ENCODE measurements around the gene CYB5R4.

Gene CYB5R4

DNA sequence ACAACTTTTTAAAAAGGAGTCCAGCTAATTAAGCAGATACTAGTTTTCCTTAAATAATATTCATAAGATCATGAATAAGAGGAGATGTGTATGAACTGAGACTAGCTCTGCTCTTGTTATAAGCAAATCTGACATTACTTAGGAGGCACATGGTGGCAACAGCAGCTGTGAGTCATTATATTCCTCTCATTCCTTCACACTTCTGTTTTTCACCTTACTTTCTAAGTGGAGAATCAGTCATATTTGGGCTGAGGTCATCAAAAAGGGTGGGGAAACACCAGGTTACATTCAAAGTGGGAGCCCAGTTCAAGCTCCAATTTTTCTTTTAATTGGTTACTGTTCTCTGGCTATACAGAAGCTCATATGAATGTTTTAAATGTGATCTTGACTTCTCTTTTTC lies 12.3 kb upstream of the CYB5R4 start:
- Histone ChIP-seq H3K27ac (ENCODE audit: low read length) (no peak overlapping the region), H3K4me3 (ENCODE audit: low read depth in 1 of 2, low read length in 2 of 2) (no peak overlapping the region), H3K4me1 (ENCODE audit: control insufficient read depth in 1 of 2, insufficient read depth in 2 of 2, low read length in 2 of 2) (no peaks in the 10 kb centered on the region), H3K36me3 (ENCODE audit: control insufficient read depth in 1 of 2, insufficient read depth in 2 of 2, low read length in 2 of 2) (no peaks in the 10 kb centered on the region), H3K27me3 (ENCODE audit: low read depth, low read length) (no peaks in the 10 kb centered on the region), H3K9me3 (ENCODE audit: control insufficient read depth in 1 of 2, low read length in 2 of 2) (no peaks in the 10 kb centered on the region)

DNA sequence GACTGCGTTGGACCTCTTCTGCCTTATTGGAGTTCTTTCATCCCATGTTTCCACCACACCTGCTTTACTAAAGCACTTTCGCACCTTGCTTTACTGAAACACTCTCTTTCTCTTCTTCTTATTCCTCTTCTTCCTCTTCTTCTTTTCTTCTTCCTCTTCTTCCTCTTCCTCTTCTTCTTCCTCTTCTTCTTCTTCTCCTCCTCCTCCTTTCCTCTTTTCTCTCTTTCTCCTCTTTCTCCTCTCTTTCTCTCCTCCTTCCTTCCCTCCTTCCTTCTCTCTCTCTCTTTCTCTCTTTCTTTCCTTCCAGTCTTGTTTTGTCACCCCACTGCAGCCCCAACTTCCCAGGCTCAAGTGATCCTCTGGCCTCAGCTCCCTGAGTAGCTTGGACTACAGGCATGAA lies 10.4 kb upstream of the CYB5R4 start:
- H3K27ac ChIP-seq (ENCODE audit: low read length), result no peak overlapping the region
- peaks cover 12% of the 10 kb centered on the region for H3K27me3 ChIP-seq (ENCODE audit: low read depth, low read length)
- H3K9me3 ChIP-seq (ENCODE audit: control insufficient read depth in 1 of 2, low read length in 2 of 2), result no peaks in the 10 kb centered on the region
- H3K4me1 ChIP-seq (ENCODE audit: control insufficient read depth in 1 of 2, insufficient read depth in 2 of 2, low read length in 2 of 2), result peaks cover 5 to 10% of the 10 kb centered on the region in 2 donors
- H3K4me3 ChIP-seq (ENCODE audit: low read depth in 1 of 2, low read length in 2 of 2), result no peak overlapping the region
- H3K36me3 ChIP-seq (ENCODE audit: control insufficient read depth in 1 of 2, insufficient read depth in 2 of 2, low read length in 2 of 2), result no peaks in the 10 kb centered on the region

DNA sequence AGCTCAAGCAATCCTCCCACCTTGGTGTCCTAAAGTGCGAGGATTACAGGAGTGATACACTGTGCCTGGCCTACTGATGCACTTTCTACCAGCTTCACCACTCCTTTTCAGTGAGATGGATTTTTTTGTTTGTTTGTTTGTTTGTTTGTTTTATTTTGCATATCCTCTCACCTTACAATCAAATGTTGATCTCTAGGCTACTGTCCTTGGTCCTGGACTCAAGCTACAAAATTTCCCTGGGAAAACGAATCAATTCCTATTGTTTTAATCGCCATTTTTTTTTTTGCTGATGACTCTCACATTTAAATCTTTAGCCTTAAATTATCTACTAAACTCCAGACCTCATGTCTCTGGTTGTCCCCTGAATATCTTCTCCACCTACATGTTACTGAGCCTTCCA lies 9.9 kb upstream of the CYB5R4 start:
- Histone ChIP-seq H3K27ac (ENCODE audit: low read length) (no peak overlapping the region), H3K4me1 (ENCODE audit: control insufficient read depth in 1 of 2, insufficient read depth in 2 of 2, low read length in 2 of 2) (peaks cover 5 to 11% of the 10 kb centered on the region in 2 donors), H3K27me3 (ENCODE audit: low read depth, low read length) (peaks cover 13% of the 10 kb centered on the region), H3K4me3 (ENCODE audit: low read depth in 1 of 2, low read length in 2 of 2) (no peak overlapping the region), H3K9me3 (ENCODE audit: control insufficient read depth in 1 of 2, low read length in 2 of 2) (no peaks in the 10 kb centered on the region), H3K36me3 (ENCODE audit: control insufficient read depth in 1 of 2, insufficient read depth in 2 of 2, low read length in 2 of 2) (no peaks in the 10 kb centered on the region)

DNA sequence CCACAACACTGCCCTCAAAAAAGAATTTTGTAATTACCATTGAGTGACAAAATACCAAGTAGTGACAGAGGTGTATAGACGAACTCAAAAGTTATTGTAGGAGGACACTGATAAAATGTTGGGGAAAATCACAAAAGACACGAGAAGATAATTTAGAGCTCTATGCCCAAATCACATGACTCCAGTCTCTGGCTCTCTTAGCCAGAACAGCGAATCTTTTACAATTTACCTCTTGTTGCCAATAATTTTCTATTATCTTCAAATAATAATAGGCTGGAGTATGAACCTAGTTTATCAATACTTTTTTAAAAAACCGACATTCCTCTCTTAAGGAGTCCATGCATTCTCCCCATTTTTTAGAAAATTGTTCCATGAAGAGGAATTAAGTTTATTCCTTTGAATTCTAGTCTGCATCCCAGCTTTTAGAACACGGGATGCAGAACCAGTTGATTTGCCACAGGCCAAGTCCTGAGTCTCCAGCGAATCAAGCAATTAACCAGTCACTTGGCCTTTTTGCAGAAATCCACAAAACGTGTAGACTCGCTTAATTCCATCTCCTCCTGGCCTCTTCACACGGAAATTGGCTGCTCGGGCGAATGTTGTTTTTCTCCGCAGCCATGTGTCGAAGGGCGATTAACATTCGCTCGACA lies 6.8 kb upstream of the CYB5R4 start:
- peak overlapping the region; percentile 55 to 77 for H3K4me3 ChIP-seq (ENCODE audit: low read depth in 1 of 2, low read length in 2 of 2)
- H3K9me3 ChIP-seq (ENCODE audit: control insufficient read depth in 1 of 2, low read length in 2 of 2), result no peaks in the 10 kb centered on the region
- no peak overlapping the region for H3K27ac ChIP-seq (ENCODE audit: low read length)
- no peaks in the 10 kb centered on the region for H3K36me3 ChIP-seq (ENCODE audit: control insufficient read depth in 1 of 2, insufficient read depth in 2 of 2, low read length in 2 of 2)
- H3K4me1 ChIP-seq (ENCODE audit: control insufficient read depth in 1 of 2, insufficient read depth in 2 of 2, low read length in 2 of 2), result peaks cover 5 to 11% of the 10 kb centered on the region in 2 donors
- peaks cover 13% of the 10 kb centered on the region for H3K27me3 ChIP-seq (ENCODE audit: low read depth, low read length)

DNA sequence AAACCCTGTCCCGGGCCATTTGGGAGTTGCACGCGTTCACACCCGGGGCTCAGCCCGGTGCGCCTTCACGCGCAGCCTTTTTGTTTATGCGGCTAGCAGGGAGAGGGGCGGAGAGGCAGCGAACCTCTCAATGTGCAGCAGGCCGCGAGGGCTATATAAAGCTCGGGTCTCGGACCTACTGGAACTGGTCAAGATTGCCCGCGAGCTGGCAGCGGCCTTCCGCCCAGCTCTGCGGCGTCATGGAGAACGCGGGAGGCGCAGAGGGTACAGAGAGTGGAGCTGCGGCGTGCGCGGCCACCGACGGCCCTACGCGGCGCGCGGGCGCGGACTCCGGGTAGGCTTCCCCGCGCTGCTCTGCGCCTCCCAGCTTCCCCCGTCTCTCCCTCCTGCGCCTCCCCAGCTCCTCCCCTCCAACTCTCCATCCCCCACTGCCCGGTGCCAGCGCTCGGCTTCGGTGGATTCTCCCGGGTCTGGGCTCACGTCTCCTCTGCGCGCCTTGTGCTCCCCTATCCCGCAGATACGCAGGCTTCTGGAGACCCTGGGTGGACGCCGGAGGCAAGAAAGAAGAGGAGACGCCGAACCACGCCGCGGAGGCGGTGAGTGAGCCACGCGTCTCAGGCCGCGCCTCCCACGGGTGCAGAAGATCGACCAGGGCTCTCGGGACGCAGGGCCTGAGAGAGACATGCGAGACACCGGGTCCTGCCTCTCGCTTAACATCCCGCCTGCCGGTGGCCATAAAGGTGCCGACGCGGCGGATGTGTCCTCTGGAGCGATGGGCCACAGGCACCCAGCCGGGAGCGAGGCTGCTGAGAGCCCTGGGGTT lies 6.1 kb upstream of the CYB5R4 start, which contains the start of gene RIPPLY2:
TSS of gene RIPPLY2 (plus strand) at position 183 of the 823 bp plus-strand sequence. CDS start at position 240, 57 bp downstream.
- H3K27ac ChIP-seq (ENCODE audit: low read length), result no peak within 1 kb of the TSS
- H3K27me3 ChIP-seq (ENCODE audit: low read depth, low read length), result peaks cover 13% of the 10 kb centered on the region
- no peaks in the 10 kb centered on the region for H3K9me3 ChIP-seq (ENCODE audit: control insufficient read depth in 1 of 2, low read length in 2 of 2)
- H3K36me3 ChIP-seq (ENCODE audit: control insufficient read depth in 1 of 2, insufficient read depth in 2 of 2, low read length in 2 of 2), result no peaks in the 10 kb centered on the region
- peak within 1 kb of the TSS; percentile 55 to 77 for H3K4me3 ChIP-seq (ENCODE audit: low read depth in 1 of 2, low read length in 2 of 2)
- H3K4me1 ChIP-seq (ENCODE audit: control insufficient read depth in 1 of 2, insufficient read depth in 2 of 2, low read length in 2 of 2), result peaks cover 5 to 11% of the 10 kb centered on the region in 2 donors

DNA sequence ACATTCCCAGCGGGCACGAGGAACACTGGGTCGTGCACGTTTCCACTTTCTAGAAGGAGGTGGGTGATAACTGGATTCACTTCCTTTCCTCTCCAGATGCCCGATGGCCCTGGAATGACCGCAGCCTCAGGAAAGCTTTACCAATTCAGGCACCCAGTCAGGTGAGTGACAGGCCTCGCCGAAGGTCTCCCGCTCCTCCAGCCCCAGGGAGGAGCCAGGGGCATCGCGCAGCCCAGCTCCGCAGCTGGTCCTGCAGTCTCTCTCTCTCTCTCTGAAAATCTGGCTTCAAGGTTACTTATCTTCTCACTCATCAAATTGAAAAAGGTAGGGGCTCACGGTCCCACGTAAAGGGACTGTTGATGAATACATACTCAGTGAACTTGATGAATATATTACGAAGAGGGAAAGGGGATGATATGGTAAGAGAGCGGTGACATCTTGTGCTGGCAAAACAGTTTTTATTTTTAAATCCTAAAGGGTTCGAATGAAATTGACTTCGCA lies 5.4 kb upstream of the CYB5R4 start:
- Histone ChIP-seq H3K4me1 (ENCODE audit: control insufficient read depth in 1 of 2, insufficient read depth in 2 of 2, low read length in 2 of 2) (peaks cover 10 to 15% of the 10 kb centered on the region in 2 donors), H3K36me3 (ENCODE audit: control insufficient read depth in 1 of 2, insufficient read depth in 2 of 2, low read length in 2 of 2) (no peaks in the 10 kb centered on the region), H3K4me3 (ENCODE audit: low read depth in 1 of 2, low read length in 2 of 2) (peak overlapping the region; percentile 55 to 77), H3K9me3 (ENCODE audit: control insufficient read depth in 1 of 2, low read length in 2 of 2) (no peaks in the 10 kb centered on the region), H3K27ac (ENCODE audit: low read length) (no peak overlapping the region), H3K27me3 (ENCODE audit: low read depth, low read length) (peaks cover 13% of the 10 kb centered on the region)

DNA sequence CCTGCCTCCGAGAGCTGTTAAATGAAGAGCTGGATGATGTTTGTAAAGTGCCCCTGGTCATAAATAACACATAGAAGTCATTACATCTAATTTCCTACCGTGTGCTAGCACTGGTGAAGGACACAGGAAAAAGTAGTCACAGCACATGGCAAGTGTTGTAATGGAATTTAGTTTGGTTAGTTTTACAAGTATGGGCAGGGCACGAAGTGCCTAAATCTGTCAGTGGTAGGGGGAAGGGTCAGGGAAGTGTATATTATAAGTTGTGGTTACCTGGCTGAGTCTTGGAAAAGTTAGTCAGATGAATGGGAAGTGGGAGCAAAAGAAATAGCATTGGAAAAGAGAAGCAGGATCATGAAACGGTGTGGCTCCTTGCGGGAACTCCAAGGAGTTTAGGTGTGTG lies 4.7 kb upstream of the CYB5R4 start:
- Histone ChIP-seq H3K4me3 (ENCODE audit: low read depth in 1 of 2, low read length in 2 of 2) (no peak overlapping the region), H3K4me1 (ENCODE audit: control insufficient read depth in 1 of 2, insufficient read depth in 2 of 2, low read length in 2 of 2) (peaks cover 11 to 16% of the 10 kb centered on the region in 2 donors), H3K27me3 (ENCODE audit: low read depth, low read length) (peaks cover 13% of the 10 kb centered on the region), H3K27ac (ENCODE audit: low read length) (no peak overlapping the region), H3K9me3 (ENCODE audit: control insufficient read depth in 1 of 2, low read length in 2 of 2) (no peaks in the 10 kb centered on the region), H3K36me3 (ENCODE audit: control insufficient read depth in 1 of 2, insufficient read depth in 2 of 2, low read length in 2 of 2) (no peaks in the 10 kb centered on the region)

DNA sequence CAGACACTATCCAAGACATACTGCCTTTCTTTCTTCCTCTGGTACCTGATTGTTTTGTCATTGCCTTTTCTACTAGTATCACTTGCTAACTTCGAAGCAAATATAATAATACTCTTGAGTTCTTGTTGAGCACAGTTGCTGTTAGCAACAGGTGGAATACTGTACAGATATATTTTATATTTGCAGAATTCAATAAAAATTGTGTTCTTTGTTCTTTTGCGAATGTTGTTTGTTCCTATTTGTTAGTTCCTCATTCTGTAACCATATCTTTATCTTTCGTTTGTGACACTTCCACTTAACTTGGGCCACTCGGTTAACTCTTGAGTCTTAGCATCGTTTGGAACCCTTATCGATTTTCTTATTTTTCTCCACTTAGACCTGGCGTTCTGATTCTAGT lies 868 bp downstream of the CYB5R4 start:
- H3K36me3 ChIP-seq (ENCODE audit: control insufficient read depth in 1 of 2, insufficient read depth in 2 of 2, low read length in 2 of 2), result peaks cover 0 to 11% of the 10 kb centered on the region in 2 donors
- no peaks in the 10 kb centered on the region for H3K27me3 ChIP-seq (ENCODE audit: low read depth, low read length)
- peak overlapping the region; percentile 87 for H3K27ac ChIP-seq (ENCODE audit: low read length)
- H3K9me3 ChIP-seq (ENCODE audit: control insufficient read depth in 1 of 2, low read length in 2 of 2), result no peaks in the 10 kb centered on the region
- H3K4me3 ChIP-seq (ENCODE audit: low read depth in 1 of 2, low read length in 2 of 2), result peak overlapping the region; percentile 88 to 99
- peaks cover 11 to 17% of the 10 kb centered on the region in 2 donors for H3K4me1 ChIP-seq (ENCODE audit: control insufficient read depth in 1 of 2, insufficient read depth in 2 of 2, low read length in 2 of 2)

DNA sequence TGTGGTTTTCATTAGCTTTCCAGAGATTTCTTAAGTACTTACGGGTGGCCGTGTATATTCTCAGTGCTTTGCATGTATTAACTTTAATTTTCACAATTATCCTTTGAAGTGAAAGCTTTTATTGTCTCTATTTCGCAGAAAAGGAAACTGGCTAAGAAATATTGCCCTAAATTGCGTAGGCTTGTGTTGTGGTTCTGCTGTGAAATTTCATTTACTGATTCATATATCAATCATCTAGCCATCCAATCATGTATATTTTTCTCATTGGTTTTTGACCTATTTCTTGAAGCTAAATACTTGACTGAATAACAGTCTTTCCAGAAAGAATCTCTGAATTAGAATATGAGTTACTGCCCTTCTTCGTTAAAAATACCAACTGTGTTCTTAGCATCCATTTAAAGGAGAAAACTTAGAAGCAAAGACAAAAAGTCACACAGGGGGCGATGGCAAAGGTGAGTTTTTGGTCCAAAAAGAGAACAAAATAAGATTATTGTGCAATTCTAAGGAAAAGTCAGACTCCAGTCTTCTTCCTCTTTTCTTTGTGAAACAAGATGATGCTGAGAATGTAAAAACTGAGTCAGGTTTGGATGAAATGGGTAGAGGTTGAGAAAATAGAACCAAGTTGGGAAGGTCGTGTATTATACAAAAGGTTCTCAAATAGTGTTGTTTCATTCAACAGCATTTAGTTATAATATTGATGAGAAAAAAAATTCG lies 1.4 kb downstream of the CYB5R4 start:
- Histone ChIP-seq H3K4me1 (ENCODE audit: control insufficient read depth in 1 of 2, insufficient read depth in 2 of 2, low read length in 2 of 2) (peaks cover 11 to 17% of the 10 kb centered on the region in 2 donors), H3K27ac (ENCODE audit: low read length) (no peak overlapping the region), H3K27me3 (ENCODE audit: low read depth, low read length) (no peaks in the 10 kb centered on the region), H3K9me3 (ENCODE audit: control insufficient read depth in 1 of 2, low read length in 2 of 2) (no peaks in the 10 kb centered on the region), H3K36me3 (ENCODE audit: control insufficient read depth in 1 of 2, insufficient read depth in 2 of 2, low read length in 2 of 2) (peaks cover 0 to 14% of the 10 kb centered on the region in 2 donors), H3K4me3 (ENCODE audit: low read depth in 1 of 2, low read length in 2 of 2) (peak overlapping the region; percentile 88 to 99)

DNA sequence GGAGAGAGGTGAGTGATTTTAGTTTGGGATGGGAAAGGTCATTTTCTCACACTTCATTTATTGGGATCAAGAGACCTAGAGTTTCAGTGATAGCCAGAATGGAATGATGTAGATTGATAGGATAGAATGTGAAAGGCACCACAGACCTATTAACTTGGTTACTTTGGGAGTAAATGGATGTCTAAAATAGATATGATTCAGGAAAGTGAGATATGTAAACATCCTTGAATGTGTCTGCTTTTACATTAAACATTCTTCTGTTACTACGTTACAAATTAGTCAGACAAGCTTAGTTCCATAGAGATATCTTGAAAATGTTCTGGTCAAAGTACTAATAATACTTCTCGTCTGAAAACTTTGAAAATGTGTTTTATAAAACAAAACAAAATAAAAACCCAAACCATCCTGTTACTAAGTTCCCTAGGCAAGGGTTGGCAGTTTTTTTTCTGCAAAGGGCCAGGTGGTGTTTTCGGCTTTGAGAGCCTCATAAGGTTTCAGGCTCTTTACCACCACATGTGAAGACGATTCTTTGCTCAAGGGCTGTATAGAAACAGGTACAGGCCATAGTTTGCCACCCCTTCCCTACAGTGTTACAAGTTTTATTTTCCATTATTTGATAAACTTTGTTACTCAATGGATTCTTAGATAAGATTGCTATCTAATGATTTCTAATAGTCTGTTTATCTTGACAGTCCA lies 3.4 kb downstream of the CYB5R4 start:
- no peaks in the 10 kb centered on the region for H3K9me3 ChIP-seq (ENCODE audit: control insufficient read depth in 1 of 2, low read length in 2 of 2)
- H3K27ac ChIP-seq (ENCODE audit: low read length), result no peak overlapping the region

More for the DNA sequence above, 3.4 kb downstream of the CYB5R4 start:
- Histone ChIP-seq H3K4me3 (ENCODE audit: low read depth in 1 of 2, low read length in 2 of 2) (no peak overlapping the region), H3K36me3 (ENCODE audit: control insufficient read depth in 1 of 2, insufficient read depth in 2 of 2, low read length in 2 of 2) (peaks cover 0 to 28% of the 10 kb centered on the region in 2 donors), H3K27me3 (ENCODE audit: low read depth, low read length) (no peaks in the 10 kb centered on the region), H3K4me1 (ENCODE audit: control insufficient read depth in 1 of 2, insufficient read depth in 2 of 2, low read length in 2 of 2) (peaks cover 11 to 17% of the 10 kb centered on the region in 2 donors)

Data from muscle layer of duodenum (tissue), 2 donors.